ENCODE data around the gene URB2.
"Not testable (repeated sequence)": the region's sequence is repeated elsewhere in the genome, so short reads cannot be mapped to it uniquely, and the experiment has no call there.

The URB2 gene

GRCh38 chr1:229704157-229704556, 78.1 kb downstream of the URB2 start:
- Histone ChIP-seq H4K20me1 (ENCODE audit: insufficient read depth, low read length, poor library complexity, severe bottlenecking) (no peaks in the 10 kb centered on the region), H3F3A (ENCODE audit: low read depth) (no peaks in the 10 kb centered on the region), H3K79me2 (ENCODE audit: insufficient read depth, low read length) (no peaks in the 10 kb centered on the region), H2AFZ (ENCODE audit: low read length) (no peak overlapping the region), H3K4me3 (ENCODE audit: low read length, poor library complexity, severe bottlenecking) (no peak overlapping the region), H3K9me3 (ENCODE audit: insufficient read depth, low read depth, low read length) (peaks cover 2% of the 10 kb centered on the region; the same call in 1 of the 2 replicates), H3K9me2 (replicated peaks; ENCODE audit: low read depth, low read length) (no peaks in the 10 kb centered on the region), H3K9ac (ENCODE audit: low read depth, low read length, poor library complexity, severe bottlenecking) (no peak overlapping the region), H3K4me1 (ENCODE audit: insufficient read depth, low read length, poor library complexity, severe bottlenecking) (no peaks in the 10 kb centered on the region), H3K27me3 (ENCODE audit: insufficient read depth, low read length, poor library complexity, severe bottlenecking) (no peaks in the 10 kb centered on the region), H3K36me3 (ENCODE audit: insufficient read depth, low read length) (no peaks in the 10 kb centered on the region), H3K4me2 (ENCODE audit: low read depth, low read length, poor library complexity, severe bottlenecking) (no peak overlapping the region)
- TF ChIP-seq EZH2phosphoT487 (IDR thresholded peaks at IDR 0.05; ENCODE audit: borderline replicate concordance) (no peak), CTCF (conservative IDR thresholded peaks at IDR 0.05; ENCODE audit: low read length) (no peak)

- not testable (repeated sequence) for H3K27me3 ChIP-seq (ENCODE audit: insufficient read depth, low read length, poor library complexity, severe bottlenecking)
These were observed 79.1 kb downstream of the URB2 start for GRCh38 chr1:229705152-229705551.

GRCh38 chr1:229707127-229707526, 81.1 kb downstream of the URB2 start:
- H3K4me3 ChIP-seq (ENCODE audit: low read length, poor library complexity, severe bottlenecking); H3F3A ChIP-seq (ENCODE audit: low read depth); H3K4me2 ChIP-seq (ENCODE audit: low read depth, low read length, poor library complexity, severe bottlenecking); H3K4me1 ChIP-seq (ENCODE audit: insufficient read depth, low read length, poor library complexity, severe bottlenecking); H3K27me3 ChIP-seq (ENCODE audit: insufficient read depth, low read length, poor library complexity, severe bottlenecking); H4K20me1 ChIP-seq (ENCODE audit: insufficient read depth, low read length, poor library complexity, severe bottlenecking); H2AFZ ChIP-seq (ENCODE audit: low read length); H3K9ac ChIP-seq (ENCODE audit: low read depth, low read length, poor library complexity, severe bottlenecking); H3K9me2 ChIP-seq (replicated peaks; ENCODE audit: low read depth, low read length); H3K9me3 ChIP-seq (ENCODE audit: insufficient read depth, low read depth, low read length); H3K79me2 ChIP-seq (ENCODE audit: insufficient read depth, low read length); H3K36me3 ChIP-seq (ENCODE audit: insufficient read depth, low read length): not testable (repeated sequence)

More at GRCh38 chr1:229705152-229705551, 79.1 kb downstream of the URB2 start:
- H3K4me1 ChIP-seq (ENCODE audit: insufficient read depth, low read length, poor library complexity, severe bottlenecking); H4K20me1 ChIP-seq (ENCODE audit: insufficient read depth, low read length, poor library complexity, severe bottlenecking); H3K9me3 ChIP-seq (ENCODE audit: insufficient read depth, low read depth, low read length); H3K9ac ChIP-seq (ENCODE audit: low read depth, low read length, poor library complexity, severe bottlenecking); H3K4me3 ChIP-seq (ENCODE audit: low read length, poor library complexity, severe bottlenecking); H3K36me3 ChIP-seq (ENCODE audit: insufficient read depth, low read length); H3K79me2 ChIP-seq (ENCODE audit: insufficient read depth, low read length); H3F3A ChIP-seq (ENCODE audit: low read depth); H3K4me2 ChIP-seq (ENCODE audit: low read depth, low read length, poor library complexity, severe bottlenecking); H2AFZ ChIP-seq (ENCODE audit: low read length); H3K9me2 ChIP-seq (replicated peaks; ENCODE audit: low read depth, low read length): not testable (repeated sequence)

- H3K79me2 ChIP-seq (ENCODE audit: insufficient read depth, low read length) = no peaks in the 10 kb centered on the region
- H2AFZ ChIP-seq (ENCODE audit: low read length) = no peak overlapping the region
- no peaks in the 10 kb centered on the region for H3F3A ChIP-seq (ENCODE audit: low read depth)
These were observed 83.5 kb downstream of the URB2 start for GRCh38 chr1:229709500-229710013.

More at GRCh38 chr1:229709500-229710013, 83.5 kb downstream of the URB2 start:
- H3K36me3 ChIP-seq (ENCODE audit: insufficient read depth, low read length) = no peaks in the 10 kb centered on the region
- no peak overlapping the region for H3K9ac ChIP-seq (ENCODE audit: low read depth, low read length, poor library complexity, severe bottlenecking)
- no peak overlapping the region for H3K4me2 ChIP-seq (ENCODE audit: low read depth, low read length, poor library complexity, severe bottlenecking)
- TF ChIP-seq CTCF (conservative IDR thresholded peaks at IDR 0.05; ENCODE audit: low read length) (no peak), EZH2phosphoT487 (IDR thresholded peaks at IDR 0.05; ENCODE audit: borderline replicate concordance) (no peak)
- no peaks in the 10 kb centered on the region for H3K27me3 ChIP-seq (ENCODE audit: insufficient read depth, low read length, poor library complexity, severe bottlenecking)
- H3K4me1 ChIP-seq (ENCODE audit: insufficient read depth, low read length, poor library complexity, severe bottlenecking) = no peaks in the 10 kb centered on the region
- H3K9me2 ChIP-seq (replicated peaks; ENCODE audit: low read depth, low read length) = no peaks in the 10 kb centered on the region
- peaks cover 2% of the 10 kb centered on the region; the same call in 1 of the 2 replicates for H3K9me3 ChIP-seq (ENCODE audit: insufficient read depth, low read depth, low read length)
- no peaks in the 10 kb centered on the region for H4K20me1 ChIP-seq (ENCODE audit: insufficient read depth, low read length, poor library complexity, severe bottlenecking)
- no peak overlapping the region for H3K4me3 ChIP-seq (ENCODE audit: low read length, poor library complexity, severe bottlenecking)

Measured in Loucy (cell line).